HepG2 (cell line): ENCODE measurements around the gene SFXN2. TPM values are rescaled to one million over a fixed set of nuclear protein-coding genes. Genes with fewer than 3 reads are reported as not detected.
A peak's percentile ranks its signal among the peaks of the same experiment; 100 is the strongest.

Source experiments
- CREB1 ChIP-seq, 2 experiments: fragments of 450-650 bp in 1 of 2; IDR thresholded peaks; 2 replicates each; pipeline ENCODE4 v1.6.1; 2016 to 2017; ENCODE audit warnings: control low read depth in 1 of 2, mild to moderate bottlenecking in 1 of 2, missing compliant biosample characterization in 1 of 2, missing genetic modification characterization in 1 of 2
- CREM ChIP-seq, 2 experiments: sonication (generic) in 1 of 2; formaldehyde crosslinking in 1 of 2; IDR thresholded peaks; 2 replicates each; pipeline versions ENCODE4 v1.4.0 to v1.6.1; 2016 to 2020; ENCODE audit warnings: antibody characterized with exemption in 1 of 2, mild to moderate bottlenecking in 1 of 2, missing genetic modification reagents in 1 of 2
- FOXO1 ChIP-seq: sonication (generic); formaldehyde crosslinking; IDR thresholded peaks from 2 replicates; pipeline ENCODE4 v1.4.0; 2020; ENCODE audit warnings: missing genetic modification reagents
- HNF4A ChIP-seq: sonication (generic); formaldehyde crosslinking; IDR thresholded peaks from 2 replicates; pipeline ENCODE4 v1.4.0; 2020; ENCODE audit warnings: missing genetic modification reagents
- KAT7 ChIP-seq: IDR thresholded peaks from 2 replicates; pipeline ENCODE4 v1.6.1; 2018; ENCODE audit warnings: borderline replicate concordance, missing compliant biosample characterization
- KLF9 ChIP-seq: IDR thresholded peaks from 2 replicates; pipeline ENCODE4 v1.6.1; 2016; ENCODE audit warnings: low read depth
- MAFG ChIP-seq: sonication (generic); formaldehyde crosslinking; IDR thresholded peaks from 2 replicates; pipeline ENCODE4 v1.5.1; 2020; ENCODE audit warnings: mild to moderate bottlenecking, missing genetic modification reagents
- NONO ChIP-seq, 2 experiments: fragments of 450-650 bp in 1 of 2; sonication (generic) in 1 of 2; formaldehyde crosslinking in 1 of 2; IDR thresholded peaks in 1 of 2; conservative IDR thresholded peaks in 1 of 2; 2 replicates each; pipeline versions ENCODE4 v1.6.1 to v1.8.0; 2017 to 2022; ENCODE audit warnings: mild to moderate bottlenecking in 1 of 2, missing genetic modification reagents in 1 of 2, moderate library complexity in 1 of 2
- NR0B2 ChIP-seq: sonication (generic); formaldehyde crosslinking; IDR thresholded peaks from 2 replicates; pipeline ENCODE4 v1.4.0; 2020; ENCODE audit warnings: mild to moderate bottlenecking, missing genetic modification reagents
- POLR2A ChIP-seq, 2 experiments: IDR thresholded peaks; 2 replicates each; pipeline ENCODE4 v1.6.1; 2011; ENCODE audit warnings: low read depth in 2 of 2, low read length in 2 of 2, mild to moderate bottlenecking in 1 of 2, moderate library complexity in 1 of 2; ENCODE audit not compliant: insufficient read depth in 1 of 2
- RCOR2 ChIP-seq: IDR thresholded peaks from 2 replicates; pipeline ENCODE4 v1.6.1; 2016; ENCODE audit warnings: missing biosample characterization, missing genetic modification reagents
- SIN3A ChIP-seq: IDR thresholded peaks from 2 replicates; pipeline ENCODE4 v1.6.1; 2011; ENCODE audit warnings: low read depth, mild to moderate bottlenecking, control low read depth, low read length, borderline replicate concordance
- TFAP4 ChIP-seq: sonication (generic); IDR thresholded peaks from 2 replicates; pipeline ENCODE4 v1.6.1; 2016; ENCODE audit warnings: low read depth, borderline replicate concordance
- ZNF441 ChIP-seq: sonication (generic); formaldehyde crosslinking; IDR thresholded peaks from 2 replicates; pipeline ENCODE4 v1.7.0; 2021; ENCODE audit warnings: missing genetic modification reagents, borderline replicate concordance
- ZNF550 ChIP-seq: sonication (generic); formaldehyde crosslinking; IDR thresholded peaks from 2 replicates; pipeline ENCODE4 v1.4.0; 2020; ENCODE audit warnings: mild to moderate bottlenecking, missing genetic modification reagents, borderline replicate concordance
- ZNF615 ChIP-seq: sonication (generic); formaldehyde crosslinking; IDR thresholded peaks from 2 replicates; pipeline ENCODE4 v1.5.0; 2020; ENCODE audit warnings: mild to moderate bottlenecking, missing genetic modification reagents, borderline replicate concordance
- ZNF775 ChIP-seq: sonication (generic); formaldehyde crosslinking; IDR thresholded peaks from 2 replicates; pipeline ENCODE4 v1.4.0; 2020; ENCODE audit warnings: missing genetic modification reagents, mild to moderate bottlenecking, moderate library complexity, borderline replicate concordance
- polyA plus RNA-seq, 8 experiments: library from polyadenylated mRNA; depleted of rRNA in 3 of 8; stranded (reverse) in 7 of 8; unstranded in 1 of 8; fragments of >200 nt; fragmentation: Illumina TruSeq in 4 of 8; extraction: Trizol in 4 of 8; gene quantifications; 2 replicates each; pipeline versions ENCODE4 v1.2.1 to v1.2.3, GENCODE V29; 2011 to 2016; ENCODE audit warnings: low read depth in 4 of 8, missing spikeins in 1 of 8, mixed read lengths in 1 of 8; ENCODE audit not compliant: insufficient read depth in 1 of 8
- total RNA-seq, 5 experiments: library from RNA; depleted of rRNA; stranded (reverse); fragments of >200 nt; fragmentation: Illumina TruSeq; extraction: Trizol; gene quantifications; 2 replicates each; pipeline ENCODE4 v1.2.3, GENCODE V29; 2016; ENCODE audit warnings: low read depth in 1 of 5
- TF ChIP-seq, protein P1 (sequence below): sonication (generic); formaldehyde crosslinking; IDR thresholded peaks from 2 replicates; pipeline ENCODE4; 2020; ENCODE audit warnings: missing genetic modification reagents, mild to moderate bottlenecking, borderline replicate concordance
- TF ChIP-seq, protein P2 (sequence below): sonication (generic); formaldehyde crosslinking; IDR thresholded peaks from 2 replicates; pipeline ENCODE4 v1.5.0; 2020; ENCODE audit warnings: mild to moderate bottlenecking, missing genetic modification reagents, borderline replicate concordance

Gene SFXN2
- total and polyA plus RNA-seq, 2 of the 13 experiments (the other 11 are each of a cell fraction or from before 2014, with no cell fraction given): 12.8 to 21.1 TPM

- TF ChIP-seq, protein P1, sequence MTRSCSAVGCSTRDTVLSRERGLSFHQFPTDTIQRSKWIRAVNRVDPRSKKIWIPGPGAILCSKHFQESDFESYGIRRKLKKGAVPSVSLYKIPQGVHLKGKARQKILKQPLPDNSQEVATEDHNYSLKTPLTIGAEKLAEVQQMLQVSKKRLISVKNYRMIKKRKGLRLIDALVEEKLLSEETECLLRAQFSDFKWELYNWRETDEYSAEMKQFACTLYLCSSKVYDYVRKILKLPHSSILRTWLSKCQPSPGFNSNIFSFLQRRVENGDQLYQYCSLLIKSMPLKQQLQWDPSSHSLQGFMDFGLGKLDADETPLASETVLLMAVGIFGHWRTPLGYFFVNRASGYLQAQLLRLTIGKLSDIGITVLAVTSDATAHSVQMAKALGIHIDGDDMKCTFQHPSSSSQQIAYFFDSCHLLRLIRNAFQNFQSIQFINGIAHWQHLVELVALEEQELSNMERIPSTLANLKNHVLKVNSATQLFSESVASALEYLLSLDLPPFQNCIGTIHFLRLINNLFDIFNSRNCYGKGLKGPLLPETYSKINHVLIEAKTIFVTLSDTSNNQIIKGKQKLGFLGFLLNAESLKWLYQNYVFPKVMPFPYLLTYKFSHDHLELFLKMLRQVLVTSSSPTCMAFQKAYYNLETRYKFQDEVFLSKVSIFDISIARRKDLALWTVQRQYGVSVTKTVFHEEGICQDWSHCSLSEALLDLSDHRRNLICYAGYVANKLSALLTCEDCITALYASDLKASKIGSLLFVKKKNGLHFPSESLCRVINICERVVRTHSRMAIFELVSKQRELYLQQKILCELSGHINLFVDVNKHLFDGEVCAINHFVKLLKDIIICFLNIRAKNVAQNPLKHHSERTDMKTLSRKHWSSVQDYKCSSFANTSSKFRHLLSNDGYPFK (CRISPR knock-in tag): peak; percentile 49; the same call in 1 of the 2 replicates
- TF ChIP-seq CREB1 (IDR thresholded peaks at IDR 0.05) (peak; percentile 82), CREB1 (CRISPR knock-in tag; IDR thresholded peaks at IDR 0.05) (peak; percentile 94), HNF4A (0 out of 2 replicates have a peak, but pooled peaks have one; percentile 12), ZNF441 (CRISPR knock-in tag) (no peak), NR0B2 (CRISPR knock-in tag) (no peak), FOXO1 (CRISPR knock-in tag) (no peak), KAT7 (peak; percentile 73), CREM (IDR thresholded peaks at IDR 0.05) (peak; percentile 91), CREM (CRISPR knock-in tag; IDR thresholded peaks at IDR 0.05) (0 out of 2 replicates have a peak, but pooled peaks have one; percentile 34), ZNF775 (CRISPR knock-in tag) (no peak), SIN3A (peak; percentile 59; the same call in 1 of the 2 replicates), RCOR2 (0 out of 2 replicates have a peak, but pooled peaks have one; percentile 54), ZNF550 (no peak), TFAP4 (peak; percentile 83), NONO (IDR thresholded peaks at IDR 0.05) (no peak), NONO (CRISPR knock-in tag; conservative IDR thresholded peaks at IDR 0.05) (peak; percentile 88), ZNF615 (0 out of 2 replicates have a peak, but pooled peaks have one; percentile 79), KLF9 (CRISPR knock-in tag) (peak; percentile 79; the same call in 1 of the 2 replicates), MAFG (CRISPR knock-in tag) (no peak), POLR2A (IDR thresholded peaks at IDR 0.05; ENCODE audit: insufficient read depth in 1 of 2, low read depth in 2 of 2, low read length in 2 of 2) (peak; percentile 25 to 64)
- TF ChIP-seq, protein P2, sequence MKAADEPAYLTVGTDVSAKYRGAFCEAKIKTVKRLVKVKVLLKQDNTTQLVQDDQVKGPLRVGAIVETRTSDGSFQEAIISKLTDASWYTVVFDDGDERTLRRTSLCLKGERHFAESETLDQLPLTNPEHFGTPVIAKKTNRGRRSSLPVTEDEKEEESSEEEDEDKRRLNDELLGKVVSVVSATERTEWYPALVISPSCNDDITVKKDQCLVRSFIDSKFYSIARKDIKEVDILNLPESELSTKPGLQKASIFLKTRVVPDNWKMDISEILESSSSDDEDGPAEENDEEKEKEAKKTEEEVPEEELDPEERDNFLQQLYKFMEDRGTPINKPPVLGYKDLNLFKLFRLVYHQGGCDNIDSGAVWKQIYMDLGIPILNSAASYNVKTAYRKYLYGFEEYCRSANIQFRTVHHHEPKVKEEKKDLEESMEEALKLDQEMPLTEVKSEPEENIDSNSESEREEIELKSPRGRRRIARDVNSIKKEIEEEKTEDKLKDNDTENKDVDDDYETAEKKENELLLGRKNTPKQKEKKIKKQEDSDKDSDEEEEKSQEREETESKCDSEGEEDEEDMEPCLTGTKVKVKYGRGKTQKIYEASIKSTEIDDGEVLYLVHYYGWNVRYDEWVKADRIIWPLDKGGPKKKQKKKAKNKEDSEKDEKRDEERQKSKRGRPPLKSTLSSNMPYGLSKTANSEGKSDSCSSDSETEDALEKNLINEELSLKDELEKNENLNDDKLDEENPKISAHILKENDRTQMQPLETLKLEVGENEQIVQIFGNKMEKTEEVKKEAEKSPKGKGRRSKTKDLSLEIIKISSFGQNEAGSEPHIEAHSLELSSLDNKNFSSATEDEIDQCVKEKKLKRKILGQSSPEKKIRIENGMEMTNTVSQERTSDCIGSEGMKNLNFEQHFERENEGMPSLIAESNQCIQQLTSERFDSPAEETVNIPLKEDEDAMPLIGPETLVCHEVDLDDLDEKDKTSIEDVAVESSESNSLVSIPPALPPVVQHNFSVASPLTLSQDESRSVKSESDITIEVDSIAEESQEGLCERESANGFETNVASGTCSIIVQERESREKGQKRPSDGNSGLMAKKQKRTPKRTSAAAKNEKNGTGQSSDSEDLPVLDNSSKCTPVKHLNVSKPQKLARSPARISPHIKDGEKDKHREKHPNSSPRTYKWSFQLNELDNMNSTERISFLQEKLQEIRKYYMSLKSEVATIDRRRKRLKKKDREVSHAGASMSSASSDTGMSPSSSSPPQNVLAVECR (CRISPR knock-in tag): peak; percentile 74
These were observed 29.3 kb downstream of the SFXN2 start, which contains the start of gene WBP1L (continued) for GRCh38 chr10:102743588-102744373.
